DOHH2 (cell line): ENCODE results near the gene ZBTB7C.

Source experiments
- EZH2phosphoT487 ChIP-seq: fragments of 200-600 bp; sonication (generic); IDR thresholded peaks from 2 replicates; pipeline ENCODE4 v1.6.1; 2017; ENCODE audit warnings: borderline replicate concordance, mild to moderate bottlenecking, antibody characterized with exemption, low read length, moderate library complexity, mixed read lengths
- TF ChIP-seq, protein P1 (sequence below): fragments of 200-600 bp; sonication (generic); IDR thresholded peaks from one replicate; pipeline ENCODE4 v1.5.1; 2014; ENCODE audit warnings: antibody characterized with exemption, mild to moderate bottlenecking, low read depth, low read length; ENCODE audit not compliant: poor library complexity, severe bottlenecking

DNA sequence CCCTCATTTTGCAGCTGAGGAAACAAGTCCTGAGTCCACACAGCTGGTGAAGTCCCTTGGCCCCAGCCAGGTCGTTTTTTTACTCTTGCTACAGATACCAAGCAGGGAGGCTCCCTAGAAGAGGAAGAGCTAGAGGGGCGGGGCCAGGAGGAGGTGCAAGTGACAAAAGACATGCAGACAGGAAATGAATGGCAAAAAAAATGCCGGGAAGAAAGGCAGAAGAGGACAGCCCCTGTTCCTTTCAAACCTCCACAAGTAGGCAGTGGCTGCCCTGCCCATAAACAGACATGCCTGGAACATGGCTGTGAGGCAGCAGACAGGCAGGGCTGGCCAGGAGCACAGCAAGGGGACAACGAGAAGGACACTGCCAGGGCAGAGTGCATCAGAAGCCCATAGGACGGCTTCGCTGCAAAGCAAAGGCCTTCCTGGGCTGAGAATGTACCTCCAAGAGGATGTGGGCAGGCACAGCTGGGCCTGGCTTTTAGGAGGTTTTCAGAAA is 108.7 kb downstream of the ZBTB7C start:
- TF ChIP-seq, protein P1, sequence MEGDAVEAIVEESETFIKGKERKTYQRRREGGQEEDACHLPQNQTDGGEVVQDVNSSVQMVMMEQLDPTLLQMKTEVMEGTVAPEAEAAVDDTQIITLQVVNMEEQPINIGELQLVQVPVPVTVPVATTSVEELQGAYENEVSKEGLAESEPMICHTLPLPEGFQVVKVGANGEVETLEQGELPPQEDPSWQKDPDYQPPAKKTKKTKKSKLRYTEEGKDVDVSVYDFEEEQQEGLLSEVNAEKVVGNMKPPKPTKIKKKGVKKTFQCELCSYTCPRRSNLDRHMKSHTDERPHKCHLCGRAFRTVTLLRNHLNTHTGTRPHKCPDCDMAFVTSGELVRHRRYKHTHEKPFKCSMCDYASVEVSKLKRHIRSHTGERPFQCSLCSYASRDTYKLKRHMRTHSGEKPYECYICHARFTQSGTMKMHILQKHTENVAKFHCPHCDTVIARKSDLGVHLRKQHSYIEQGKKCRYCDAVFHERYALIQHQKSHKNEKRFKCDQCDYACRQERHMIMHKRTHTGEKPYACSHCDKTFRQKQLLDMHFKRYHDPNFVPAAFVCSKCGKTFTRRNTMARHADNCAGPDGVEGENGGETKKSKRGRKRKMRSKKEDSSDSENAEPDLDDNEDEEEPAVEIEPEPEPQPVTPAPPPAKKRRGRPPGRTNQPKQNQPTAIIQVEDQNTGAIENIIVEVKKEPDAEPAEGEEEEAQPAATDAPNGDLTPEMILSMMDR: no peak
- no peak for TF ChIP-seq EZH2phosphoT487
